Heart right ventricle (tissue), 16 donors: ENCODE measurements around the gene ZFYVE28. TPM values are rescaled to one million over a fixed set of nuclear protein-coding genes. Genes with fewer than 3 reads are reported as not detected.

ENCODE experiments used
- ATAC-seq, 8 donors: fragments of 200-7000 bp; cut with Tn5 transposase; one replicate each; pipeline ENCODE4 v1.9.1; 2020; ENCODE audit warnings: mild to moderate bottlenecking in 8 of 8, moderate library complexity in 8 of 8, moderate number of reproducible peaks in 1 of 8
- DNase-seq, 2 donors: peaks; one replicate each; pipeline ENCODE4 v3.0.0-alpha.2; 2020
- H3K27ac ChIP-seq, 10 donors: fragments of 200-600 bp; sonication (generic) in 2 of 10; one replicate each; pipeline versions ENCODE4 v1.5.0 to v1.8.0; 2020 to 2022; ENCODE audit warnings: mild to moderate bottlenecking in 3 of 10
- H3K27me3 ChIP-seq, 7 donors: fragments of 200-600 bp; one replicate each; pipeline ENCODE4 v1.8.0; 2021 to 2022; ENCODE audit warnings: mild to moderate bottlenecking in 2 of 7
- H3K36me3 ChIP-seq, 9 donors: fragments of 200-600 bp; sonication (generic) in 1 of 9; one replicate each; pipeline versions ENCODE4 v1.5.0 to v1.8.0; 2020 to 2022; ENCODE audit warnings: mild to moderate bottlenecking in 2 of 9
- H3K4me1 ChIP-seq, 9 donors: fragments of 200-600 bp; sonication (generic) in 1 of 9; one replicate each; pipeline versions ENCODE4 v1.5.0 to v1.8.0; 2020 to 2022; ENCODE audit warnings: mild to moderate bottlenecking in 4 of 9
- H3K4me3 ChIP-seq, 10 donors: fragments of 200-600 bp; sonication (generic) in 2 of 10; one replicate each; pipeline versions ENCODE4 v1.5.0 to v1.8.0; 2020 to 2022; ENCODE audit warnings: mild to moderate bottlenecking in 7 of 10, moderate library complexity in 2 of 10
- H3K9me3 ChIP-seq, 11 donors: fragments of 200-600 bp in 10 of 11; sonication (generic) in 2 of 11; one replicate each; pipeline versions ENCODE4 v1.5.0 to v1.8.0; 2013 to 2022; ENCODE audit warnings: mild to moderate bottlenecking in 2 of 11, control low read depth in 1 of 11, moderate library complexity in 1 of 11
- WGBS, 2 donors: extraction: QIAGEN DNeasy Blood & Tissue Kit; methylation state at CpG; one replicate each; pipeline ENCODE4 v1.1.7; 2013; ENCODE audit warnings: inconsistent platforms in 1 of 2; 5-methylcytosine and 5-hydroxymethylcytosine counted together
- intact Hi-C, 10 donors: fragments of 100-400 bp; cut with DNase I; formaldehyde crosslinking; loops; one replicate each; pipeline versions ENCODE4 v1.11.1 to v1.14.2; 2022
- polyA plus RNA-seq, 2 donors: library from polyadenylated mRNA; stranded (reverse); fragments of 200-250 nt; gene quantifications; one replicate each; pipeline ENCODE4 v1.2.3, GENCODE V29; 2013
- total RNA-seq, 10 donors: library from RNA; stranded (reverse); fragmentation: NEBNext Ultra II Directional in 3 of 10; extraction: Animal tissue kit (Norgen Biotek cat#: 25700) in 3 of 10; gene quantifications; one replicate each; pipeline versions ENCODE4 v1.2.1 to v1.2.4, GENCODE V29; 2021 to 2023
- TF ChIP-seq, protein P1 (sequence below), 9 donors: fragments of 200-600 bp; sonication (generic) in 2 of 9; IDR thresholded peaks; one replicate each; pipeline versions ENCODE4 v1.5.0 to v1.8.0; 2021 to 2022; ENCODE audit warnings: antibody characterized with exemption in 9 of 9, mild to moderate bottlenecking in 5 of 9, moderate library complexity in 1 of 9
- donor health status: Arrhythmogenic right ventricular cardiomyopathy.
- donor health status: ischemic (EF 13 %, LVEDD 7.1; RV severe dilation, severe dysfunction).
- donor health status: healthy with polysubstance abuse.
- donor health status: DM: no; HTN: yes; CAD: no.
- donor health status: DM: no; HTN: no; CAD: no.
- donor health status: ischemic (EF 25% LVEDD 6.9; RV normal size, moderate dysfunction).
- donor health status: ischemic (EF 25% LVEDD 5.7; RV mildly dilated, moderate dysfunction).
- donor health status: healthy.
- donor health status: DM: yes; HTN: yes; CAD: no.
- donor health status: Ischemic cardiomyopathy.
- donor health status: ischemic (EF 35%, LVEDD 5.7; RV mildly dilated, moderate dysfunction).
- donor health status: nonischemic (EF 11% LVEDD 7.7; RV severe dilation, severe dysfunction).
- donor health status: DM: yes; HTN: yes; CAD: no.
- donor health status: PGD.
- donor health status: ischemic (EF 29% LVEDD 5.4; RV normal size, mild dysfunction).
- donor health status: nonischemic (EF 23%, LVEDD 6.1; RV moderate dilation, normal function).

Gene ZFYVE28
- total and polyA plus RNA-seq, 12 donors: 2.3 to 9.9 (median 3.5) TPM

DNA sequence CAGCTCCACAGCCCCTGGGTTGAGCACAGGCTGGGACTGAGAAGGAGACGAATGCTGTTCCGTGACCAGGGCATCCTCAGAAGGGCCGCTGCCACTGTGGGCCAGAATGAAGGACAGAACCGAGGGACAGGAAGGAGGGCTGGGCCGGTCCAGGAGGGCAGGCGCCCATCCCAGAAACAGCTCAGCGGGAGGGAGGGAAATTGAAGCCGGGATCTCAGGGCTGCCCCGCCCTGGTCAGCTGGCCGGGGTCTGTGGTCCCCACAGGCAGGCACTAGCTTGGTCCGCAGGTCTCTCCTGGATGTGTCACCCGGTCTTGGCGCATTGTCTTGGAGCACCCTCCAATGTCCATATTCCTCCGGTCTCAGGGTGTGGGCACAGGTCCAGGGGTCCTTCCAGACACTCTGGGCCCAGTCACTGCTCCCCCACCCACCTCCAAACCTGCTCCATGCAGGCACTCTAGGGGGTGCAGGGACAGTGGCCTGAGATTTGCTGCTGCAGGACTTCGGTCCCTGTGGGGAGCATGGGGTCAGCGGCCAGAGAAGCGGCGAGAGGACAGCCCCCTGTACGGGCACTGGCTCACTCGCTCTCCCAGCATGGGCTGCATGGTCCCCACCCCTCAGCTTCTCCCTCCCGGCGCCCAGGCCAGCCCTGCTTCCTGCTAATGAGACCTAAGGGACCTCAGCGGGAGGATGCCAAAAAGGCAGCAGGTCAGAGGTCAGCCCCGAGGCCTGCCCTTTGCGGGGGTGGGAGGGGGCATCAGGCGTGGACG, 132.6 kb downstream of the ZFYVE28 start:
- ATAC-seq (peak in 1 of 8 donors; percentile 22), DNase-seq (no peak)
- H3K27me3 ChIP-seq: no peaks in the 10 kb centered on the region
- 71 to 72% methylated on average over 27 of the region's 27 CpGs for WGBS, 2 donors
- H3K27ac ChIP-seq: no peak overlapping the region
- TF ChIP-seq, protein P1, sequence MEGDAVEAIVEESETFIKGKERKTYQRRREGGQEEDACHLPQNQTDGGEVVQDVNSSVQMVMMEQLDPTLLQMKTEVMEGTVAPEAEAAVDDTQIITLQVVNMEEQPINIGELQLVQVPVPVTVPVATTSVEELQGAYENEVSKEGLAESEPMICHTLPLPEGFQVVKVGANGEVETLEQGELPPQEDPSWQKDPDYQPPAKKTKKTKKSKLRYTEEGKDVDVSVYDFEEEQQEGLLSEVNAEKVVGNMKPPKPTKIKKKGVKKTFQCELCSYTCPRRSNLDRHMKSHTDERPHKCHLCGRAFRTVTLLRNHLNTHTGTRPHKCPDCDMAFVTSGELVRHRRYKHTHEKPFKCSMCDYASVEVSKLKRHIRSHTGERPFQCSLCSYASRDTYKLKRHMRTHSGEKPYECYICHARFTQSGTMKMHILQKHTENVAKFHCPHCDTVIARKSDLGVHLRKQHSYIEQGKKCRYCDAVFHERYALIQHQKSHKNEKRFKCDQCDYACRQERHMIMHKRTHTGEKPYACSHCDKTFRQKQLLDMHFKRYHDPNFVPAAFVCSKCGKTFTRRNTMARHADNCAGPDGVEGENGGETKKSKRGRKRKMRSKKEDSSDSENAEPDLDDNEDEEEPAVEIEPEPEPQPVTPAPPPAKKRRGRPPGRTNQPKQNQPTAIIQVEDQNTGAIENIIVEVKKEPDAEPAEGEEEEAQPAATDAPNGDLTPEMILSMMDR (IDR thresholded peaks at IDR 0.05): no peak
- no peaks in the 10 kb centered on the region for H3K9me3 ChIP-seq
- H3K4me3 ChIP-seq: no peak overlapping the region
- intact Hi-C loops: no loop called here
- H3K4me1 ChIP-seq: peaks cover 0 to 17% (median 0%) of the 10 kb centered on the region in 9 donors
- H3K36me3 ChIP-seq: no peaks in the 10 kb centered on the region

DNA sequence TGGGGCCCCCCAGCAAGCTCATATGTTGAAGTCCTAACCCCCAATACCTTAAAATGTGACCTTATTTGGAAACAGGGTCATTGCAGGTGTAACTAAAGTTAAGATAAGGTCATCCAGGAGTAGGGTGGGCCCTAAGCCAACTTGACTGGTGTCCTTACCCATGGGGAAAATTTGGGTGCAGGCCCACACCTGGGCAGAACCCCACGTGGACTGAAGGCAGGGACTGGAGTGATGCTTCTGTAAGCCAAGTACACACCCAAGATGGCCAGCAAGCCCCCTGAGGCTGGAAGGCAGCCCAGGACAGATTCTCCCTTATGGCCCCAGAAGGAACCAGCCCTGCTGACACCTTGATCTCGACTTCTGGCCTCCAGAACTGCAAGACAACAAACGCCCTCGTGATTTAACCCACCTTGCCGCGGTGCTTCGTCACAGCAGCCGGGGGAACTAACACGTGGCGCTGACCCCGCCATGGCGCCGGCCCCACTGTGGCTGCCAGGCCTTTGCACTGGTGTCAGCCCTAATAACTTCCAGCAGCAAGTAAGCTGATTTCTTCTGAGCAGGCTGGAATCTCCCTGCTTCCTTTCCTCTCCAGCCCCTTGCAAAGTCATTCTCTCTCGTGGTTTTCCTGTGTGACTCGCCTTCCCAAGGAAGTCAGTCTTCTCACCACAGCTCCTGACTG, 133.4 kb downstream of the ZFYVE28 start:
- intact Hi-C loops: no loop called here
- Histone ChIP-seq H3K9me3 (no peaks in the 10 kb centered on the region), H3K4me1 (peaks cover 0 to 11% (median 0%) of the 10 kb centered on the region in 9 donors), H3K4me3 (no peak overlapping the region), H3K27me3 (no peaks in the 10 kb centered on the region), H3K27ac (no peak overlapping the region), H3K36me3 (no peaks in the 10 kb centered on the region)
- ATAC-seq (no peak), DNase-seq (no peak)
- WGBS, 2 donors: 86 to 90% methylated on average over 15 of the region's 15 CpGs
- TF ChIP-seq, protein P1 (IDR thresholded peaks at IDR 0.05): no peak

DNA sequence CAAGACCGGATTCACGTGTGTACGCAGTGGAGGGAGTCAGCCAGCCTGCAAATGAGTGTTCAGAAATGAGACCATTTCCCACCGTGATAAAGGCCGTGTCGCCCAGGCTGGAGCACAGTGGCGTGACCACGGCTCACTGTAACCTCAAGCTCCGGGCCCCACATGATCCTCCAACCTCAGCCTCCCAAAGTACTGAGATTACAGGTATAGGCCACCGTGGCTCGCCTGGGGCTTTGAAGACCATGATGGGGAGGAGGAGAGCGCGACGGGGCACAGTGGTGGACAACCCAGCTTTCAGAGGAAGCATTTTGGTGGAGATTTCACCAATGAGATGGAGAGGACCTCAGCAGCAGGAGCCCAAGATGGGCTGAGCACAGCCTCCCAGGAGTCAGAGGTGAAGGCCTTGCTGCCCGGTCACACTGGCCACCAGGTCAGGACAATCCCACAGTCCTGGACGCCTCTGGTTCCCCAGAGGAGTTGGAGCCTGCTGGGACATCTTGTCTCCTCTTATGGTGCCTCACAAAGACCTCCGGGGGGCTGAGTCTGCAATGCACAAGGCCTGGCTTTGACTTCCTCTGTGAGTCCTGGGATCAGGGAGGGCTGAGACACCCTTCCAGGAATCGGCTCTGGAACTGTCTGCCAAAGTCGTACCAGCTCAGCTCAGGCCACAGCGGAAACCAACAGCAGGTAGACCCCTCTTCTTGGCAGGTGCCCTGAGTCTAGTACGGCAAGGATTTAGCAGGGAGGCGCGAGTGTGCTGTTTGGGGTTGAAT, 134.1 kb downstream of the ZFYVE28 start:
- 95% methylated on average over 23 of the region's 23 CpGs for WGBS, 2 donors

More for the DNA sequence above, 134.1 kb downstream of the ZFYVE28 start:
- TF ChIP-seq, protein P1 (IDR thresholded peaks at IDR 0.05): no peak
- intact Hi-C loops: no loop called here
- Histone ChIP-seq H3K9me3 (no peaks in the 10 kb centered on the region), H3K27me3 (no peaks in the 10 kb centered on the region), H3K4me1 (peaks cover 0 to 11% (median 0%) of the 10 kb centered on the region in 9 donors), H3K4me3 (no peak overlapping the region), H3K36me3 (no peaks in the 10 kb centered on the region), H3K27ac (no peak overlapping the region)
- DNase-seq (no peak), ATAC-seq (no peak)
